ENCODE data around the gene TCF21. TPM values are rescaled to one million over a fixed set of nuclear protein-coding genes. Genes with fewer than 3 reads are reported as not detected.

TCF21 gene
- total and polyA plus RNA-seq, 2 of the 13 experiments (the other 11 are each of a cell fraction or from before 2014, with no cell fraction given) = not detected

- TF ChIP-seq PRDM15 (CRISPR knock-in tag; IDR thresholded peaks at IDR 0.05) = no peak
- peak; percentile 35; the same call in 1 of the 2 replicates for TF ChIP-seq THAP11 (CRISPR knock-in tag; IDR thresholded peaks at IDR 0.05)
- TF ChIP-seq HMGXB4 (CRISPR knock-in tag; IDR thresholded peaks at IDR 0.05; ENCODE audit: borderline replicate concordance in 1 of 2, low read depth in 1 of 2) = peak in 1 of 2 experiments; percentile 36; a peak in 1 of 4 replicates
- TF ChIP-seq ZSCAN31 (CRISPR knock-in tag; IDR thresholded peaks at IDR 0.05; ENCODE audit: low read depth) = no peak
- TF ChIP-seq THRA (CRISPR knock-in tag; IDR thresholded peaks at IDR 0.05; ENCODE audit: borderline replicate concordance) = peak; percentile 44; the same call in 1 of the 2 replicates
- TF ChIP-seq GMEB1 (CRISPR knock-in tag; IDR thresholded peaks at IDR 0.05; ENCODE audit: borderline replicate concordance) = no peak
- no peak for TF ChIP-seq CC2D1A (CRISPR knock-in tag; IDR thresholded peaks at IDR 0.05)
- peak; percentile 57; the same call in 1 of the 2 replicates for TF ChIP-seq ZBTB25 (CRISPR knock-in tag; IDR thresholded peaks at IDR 0.05)
- no peak for TF ChIP-seq SOX13 (IDR thresholded peaks at IDR 0.05)
- 0 out of 4 replicates have a peak, but pooled peaks of 1 of the 2 experiments have one; percentile 11 for TF ChIP-seq SOX13 (CRISPR knock-in tag; conservative IDR thresholded peaks at IDR 0.05 in 1 of 2, IDR thresholded peaks at IDR 0.05 in 1 of 2)
- no peak for TF ChIP-seq ZNF768 (CRISPR knock-in tag; IDR thresholded peaks at IDR 0.05)
- TF ChIP-seq ZNF367 (CRISPR knock-in tag; IDR thresholded peaks at IDR 0.05; ENCODE audit: borderline replicate concordance) = no peak
- TF ChIP-seq RAD51 (IDR thresholded peaks at IDR 0.05; ENCODE audit: borderline replicate concordance) = no peak
- no peak for TF ChIP-seq ISL2 (CRISPR knock-in tag; IDR thresholded peaks at IDR 0.05)
- no peak for TF ChIP-seq ZBTB39 (CRISPR knock-in tag; IDR thresholded peaks at IDR 0.05)
- TF ChIP-seq ZNF33A (CRISPR knock-in tag; IDR thresholded peaks at IDR 0.05; ENCODE audit: borderline replicate concordance) = no peak
Measured at GRCh38 chr6:133923938-133924593, 35.2 kb downstream of the TCF21 start (continued).
